Colonic mucosa (tissue), 4 donors: Measurements from ENCODE around the gene ANXA9. TPM values are rescaled to one million over a fixed set of nuclear protein-coding genes. Genes with fewer than 3 reads are reported as not detected.

Source experiments
- DNase-seq: peaks from one replicate; pipeline ENCODE4 v3.0.0-alpha.2; 2020
- H3K27ac ChIP-seq: fragments of 200-600 bp; one replicate; pipeline ENCODE4 v1.8.0; 2021
- H3K27me3 ChIP-seq: fragments of 200-600 bp; one replicate; pipeline ENCODE4 v1.8.0; 2021
- H3K36me3 ChIP-seq: fragments of 200-600 bp; one replicate; pipeline ENCODE4 v1.8.0; 2021
- H3K4me1 ChIP-seq: fragments of 200-600 bp; one replicate; pipeline ENCODE4 v1.8.0; 2021; ENCODE audit warnings: mild to moderate bottlenecking
- H3K4me3 ChIP-seq: fragments of 200-600 bp; one replicate; pipeline ENCODE4 v1.8.0; 2021
- H3K9ac ChIP-seq, 2 donors: one replicate each; pipeline ENCODE4 v1.7.0; 2013; ENCODE audit warnings: control low read depth in 2 of 2, low read depth in 2 of 2, low read length in 2 of 2
- H3K9me3 ChIP-seq: fragments of 200-600 bp; one replicate; pipeline ENCODE4 v1.8.0; 2021
- intact Hi-C: fragments of 100-400 bp; cut with DNase I; formaldehyde crosslinking; loops from one replicate; pipeline ENCODE4 v1.14.1; 2022
- total RNA-seq, 2 donors: library from RNA; stranded (reverse); fragmentation: NEBNext Ultra II Directional in 1 of 2; extraction: Animal tissue kit (Norgen Biotek cat#: 25700) in 1 of 2; gene quantifications; one replicate each; pipeline ENCODE4 v1.2.1, GENCODE V29; 2021
- TF ChIP-seq, protein P1 (sequence below): fragments of 200-600 bp; IDR thresholded peaks from one replicate; pipeline ENCODE4 v1.8.0; 2022; ENCODE audit warnings: antibody characterized with exemption, mild to moderate bottlenecking
- donor health status: healthy.
- donor health status: DM: no; HTN: no; CAD: no.
- donor health status: DM: no; HTN: no; CAD: no.

The ANXA9 gene
- total RNA-seq, 2 donors from 2014 or later = 0.40 to 0.53 TPM

DNA sequence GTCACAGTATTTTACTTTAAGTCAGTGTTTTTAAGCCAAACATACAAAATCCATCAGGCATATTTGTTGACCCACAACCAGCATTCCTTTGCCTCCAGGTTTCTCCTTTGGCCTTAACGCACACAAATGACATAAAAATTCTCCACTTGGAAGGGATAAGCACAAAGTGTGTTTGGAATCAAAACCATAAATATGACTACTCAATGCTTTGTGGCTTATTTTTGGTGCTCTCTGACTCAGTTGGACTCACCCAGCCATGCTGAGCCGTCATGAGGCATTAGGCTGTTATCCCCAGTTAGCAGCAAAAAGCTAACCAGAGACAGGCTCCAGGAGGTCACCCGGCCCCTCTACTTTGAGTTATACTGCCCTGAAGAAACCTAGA is 27.1 kb downstream of the ANXA9 start:
- Histone ChIP-seq H3K4me1 (peaks cover 10% of the 10 kb centered on the region), H3K36me3 (no peaks in the 10 kb centered on the region), H3K9ac (peak overlapping the region; percentile 70 to 92), H3K9me3 (no peaks in the 10 kb centered on the region), H3K27me3 (no peaks in the 10 kb centered on the region), H3K27ac (peak overlapping the region; percentile 91), H3K4me3 (peak overlapping the region; percentile 56)
- intact Hi-C loops = loop anchor here (5.0 kb wide), 1 partner anchor 48 kb away; the partner anchor contains the start of gene CDC42SE1
- TF ChIP-seq, protein P1, sequence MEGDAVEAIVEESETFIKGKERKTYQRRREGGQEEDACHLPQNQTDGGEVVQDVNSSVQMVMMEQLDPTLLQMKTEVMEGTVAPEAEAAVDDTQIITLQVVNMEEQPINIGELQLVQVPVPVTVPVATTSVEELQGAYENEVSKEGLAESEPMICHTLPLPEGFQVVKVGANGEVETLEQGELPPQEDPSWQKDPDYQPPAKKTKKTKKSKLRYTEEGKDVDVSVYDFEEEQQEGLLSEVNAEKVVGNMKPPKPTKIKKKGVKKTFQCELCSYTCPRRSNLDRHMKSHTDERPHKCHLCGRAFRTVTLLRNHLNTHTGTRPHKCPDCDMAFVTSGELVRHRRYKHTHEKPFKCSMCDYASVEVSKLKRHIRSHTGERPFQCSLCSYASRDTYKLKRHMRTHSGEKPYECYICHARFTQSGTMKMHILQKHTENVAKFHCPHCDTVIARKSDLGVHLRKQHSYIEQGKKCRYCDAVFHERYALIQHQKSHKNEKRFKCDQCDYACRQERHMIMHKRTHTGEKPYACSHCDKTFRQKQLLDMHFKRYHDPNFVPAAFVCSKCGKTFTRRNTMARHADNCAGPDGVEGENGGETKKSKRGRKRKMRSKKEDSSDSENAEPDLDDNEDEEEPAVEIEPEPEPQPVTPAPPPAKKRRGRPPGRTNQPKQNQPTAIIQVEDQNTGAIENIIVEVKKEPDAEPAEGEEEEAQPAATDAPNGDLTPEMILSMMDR = no peak
- DNase-seq = no peak

DNA sequence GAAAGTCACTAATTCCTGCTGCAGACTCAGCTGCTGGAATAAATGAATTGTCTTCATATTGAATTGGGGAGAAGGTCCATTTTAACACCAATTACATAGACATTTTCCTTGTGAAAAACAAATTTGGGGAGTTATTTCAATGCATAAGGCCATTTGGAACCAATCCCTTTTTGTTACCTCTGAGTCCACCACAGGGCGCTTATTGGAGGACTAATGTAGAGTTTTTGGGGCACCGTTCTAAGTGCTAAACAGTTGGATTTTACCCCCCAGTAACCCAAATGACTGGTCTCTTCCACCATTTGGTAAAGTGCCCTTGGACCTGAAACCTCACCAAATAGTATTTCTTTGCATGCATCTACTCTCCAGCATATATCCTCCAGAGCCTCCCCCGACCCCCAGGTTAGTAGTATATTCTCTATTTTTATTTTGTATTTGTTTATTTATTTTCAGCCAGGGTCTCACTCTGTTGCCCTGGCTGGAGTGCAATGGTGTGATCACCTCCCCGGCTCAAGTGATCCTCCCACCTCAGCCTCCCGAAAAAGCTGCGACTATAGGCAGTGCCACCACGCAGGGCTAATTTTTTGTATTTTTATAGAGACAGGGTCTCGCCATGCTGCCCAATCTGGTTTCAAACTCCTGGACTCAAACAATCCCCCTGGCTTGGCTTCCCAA is 27.7 kb downstream of the ANXA9 start:
- no peak for DNase-seq
- no peak overlapping the region for H3K27ac ChIP-seq
- H3K4me1 ChIP-seq = peaks cover 10% of the 10 kb centered on the region
- no peak overlapping the region for H3K4me3 ChIP-seq
- H3K9ac ChIP-seq = peak overlapping the region in 1 of 2 donors; percentile 92
- no peaks in the 10 kb centered on the region for H3K27me3 ChIP-seq
- TF ChIP-seq, protein P1 = no peak
- intact Hi-C loops = loop anchor here (5.0 kb wide), 1 partner anchor 47 kb away; the partner anchor contains the start of gene CDC42SE1
- H3K9me3 ChIP-seq = no peaks in the 10 kb centered on the region
- no peaks in the 10 kb centered on the region for H3K36me3 ChIP-seq

DNA sequence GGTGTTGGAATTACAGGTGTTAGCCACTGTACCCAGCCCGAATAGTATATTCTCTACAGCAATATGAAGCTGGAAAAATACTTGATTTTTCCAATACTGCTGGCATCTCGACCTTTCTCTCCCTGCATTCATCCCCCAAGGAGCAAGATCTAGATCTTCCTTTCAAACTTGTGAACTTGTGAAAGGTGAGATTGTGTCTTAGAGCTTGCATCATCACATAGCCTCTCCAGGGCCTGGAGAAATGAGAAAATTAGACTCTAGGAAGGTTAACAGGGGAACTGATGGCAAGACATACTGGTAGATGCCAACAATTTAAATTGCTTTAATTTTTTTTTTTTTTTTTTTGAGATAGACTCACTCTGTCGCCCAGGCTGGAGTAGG is 28.2 kb downstream of the ANXA9 start:
- intact Hi-C loops = no loop called here
- DNase-seq = no peak
- Histone ChIP-seq H3K27me3 (no peaks in the 10 kb centered on the region), H3K36me3 (no peaks in the 10 kb centered on the region), H3K27ac (no peak overlapping the region), H3K9ac (no peak overlapping the region), H3K4me3 (no peak overlapping the region), H3K9me3 (no peaks in the 10 kb centered on the region), H3K4me1 (peaks cover 10% of the 10 kb centered on the region)
- TF ChIP-seq, protein P1 = no peak

DNA sequence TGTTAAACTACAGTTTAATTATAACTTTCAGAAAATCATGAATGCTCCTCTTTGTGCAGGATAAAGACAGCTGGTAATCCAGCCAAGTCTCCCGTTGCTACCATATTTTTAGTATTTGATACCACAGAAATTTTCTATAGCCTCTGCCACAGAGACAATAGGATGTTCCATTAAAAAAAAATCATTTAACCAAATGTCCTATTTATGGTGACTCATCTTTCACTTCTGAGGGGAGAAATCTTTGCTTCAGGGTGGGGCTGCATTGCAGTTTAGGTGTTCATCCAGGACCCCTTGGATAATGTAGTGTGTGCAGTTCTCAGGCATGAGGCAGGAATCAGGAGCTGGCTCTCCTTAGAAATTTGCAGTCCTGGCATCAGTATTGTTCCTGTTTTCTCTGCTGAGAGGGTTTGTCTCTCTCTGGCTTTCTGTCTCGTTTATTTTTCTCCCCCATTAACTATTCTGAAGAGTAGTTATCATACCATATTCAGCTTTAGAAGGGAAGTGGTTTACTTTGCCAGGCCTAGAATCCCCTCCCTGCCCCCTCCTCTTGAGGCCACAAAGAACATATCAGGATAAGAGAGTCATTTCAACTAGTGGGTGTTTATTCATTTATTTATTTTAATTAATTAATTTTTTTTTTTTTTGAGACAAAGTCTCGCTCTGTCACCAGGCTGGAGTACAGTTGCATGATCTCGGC is 29.2 kb downstream of the ANXA9 start:
- Histone ChIP-seq H3K4me1 (peaks cover 10% of the 10 kb centered on the region), H3K9ac (no peak overlapping the region), H3K9me3 (no peaks in the 10 kb centered on the region), H3K27me3 (no peaks in the 10 kb centered on the region), H3K36me3 (no peaks in the 10 kb centered on the region), H3K4me3 (no peak overlapping the region), H3K27ac (no peak overlapping the region)
- TF ChIP-seq, protein P1 = no peak
- intact Hi-C loops = no loop called here
- no peak for DNase-seq

DNA sequence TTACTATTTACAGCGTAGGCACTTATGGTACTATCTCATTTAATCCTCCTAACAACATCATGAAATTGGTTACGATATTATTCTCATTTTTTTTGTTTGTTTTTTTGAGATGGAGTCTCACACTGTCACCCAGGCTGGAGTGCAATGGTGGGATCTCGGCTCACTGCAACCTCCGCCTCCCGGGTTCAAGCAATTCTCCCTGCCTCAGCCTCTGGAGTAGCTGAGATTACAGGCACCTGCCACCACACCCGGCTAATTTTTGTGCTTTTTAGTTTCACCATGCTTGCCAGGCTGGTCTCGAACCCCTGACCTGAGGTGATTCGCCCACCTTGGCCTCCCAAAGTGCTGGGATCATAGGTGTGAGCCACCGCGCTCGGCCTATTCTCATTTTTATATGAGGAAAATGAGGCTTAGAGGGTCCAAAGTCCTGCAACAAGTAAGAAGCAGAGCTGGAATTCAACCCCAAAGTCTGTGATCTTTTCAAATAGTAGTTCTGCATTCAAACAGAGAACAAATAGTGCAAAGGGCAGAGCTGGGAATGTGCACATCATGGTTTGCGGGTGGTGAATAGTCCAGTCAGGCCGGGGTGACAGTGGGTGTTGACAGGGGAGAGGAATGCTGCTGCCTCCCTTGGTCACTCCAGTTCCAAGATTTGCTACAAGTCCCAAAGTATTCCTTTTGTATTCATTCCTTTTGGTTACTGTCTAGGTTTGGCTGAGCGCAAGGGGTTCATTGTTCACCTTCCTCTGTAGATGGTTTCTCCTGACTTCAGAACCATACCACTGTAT is 30.8 kb downstream of the ANXA9 start:
- no peaks in the 10 kb centered on the region for H3K27me3 ChIP-seq
- H3K36me3 ChIP-seq = no peaks in the 10 kb centered on the region
- intact Hi-C loops = no loop called here
- H3K4me1 ChIP-seq = no peaks in the 10 kb centered on the region
- H3K9me3 ChIP-seq = no peaks in the 10 kb centered on the region
- H3K9ac ChIP-seq = peak overlapping the region in 1 of 2 donors; percentile 53
- H3K27ac ChIP-seq = peak overlapping the region; percentile 54
- TF ChIP-seq, protein P1 = no peak
- H3K4me3 ChIP-seq = no peak overlapping the region
- DNase-seq = peak; percentile 72
